H1 (cell line): ENCODE data around the gene PKM. TPM values are rescaled to one million over a fixed set of nuclear protein-coding genes. Genes with fewer than 3 reads are reported as not detected.

Experiments
- CTCF ChIA-PET: fragments of 300-600 bp; sonication (Branson Sonifier 250); formaldehyde crosslinking; loops from one replicate; lab custom pipeline; 2021; ENCODE audit not compliant: partially characterized antibody; lab: Charles Lee
- POLR2A ChIA-PET: fragments of 300-600 bp; sonication (Branson Sonifier 250); formaldehyde crosslinking; loops from one replicate; lab custom pipeline; 2021; ENCODE audit warnings: inconsistent platforms; ENCODE audit not compliant: partially characterized antibody; lab: Charles Lee
- DNase-seq, 2 experiments: peaks; one replicate each; pipeline versions ENCODE4 v3.0.0 to v3.0.0-alpha.2; 2010 to 2022; ENCODE audit warnings: low spot score in 2 of 2, low read depth in 1 of 2, mixed read lengths in 1 of 2
- FAIRE-seq: peaks from 2 replicates; lab custom pipeline; 2011; peaks lifted over from hg19 to GRCh38; lab: Jason Lieb, UNC
- H2AFZ ChIP-seq: 2 replicates; pipeline ENCODE4 v1.8.1; 2012; ENCODE audit warnings: low read length, inconsistent platforms
- H2AK5ac ChIP-seq: 2 replicates; pipeline ENCODE4 v1.6.1; 2013; ENCODE audit warnings: low read depth, low read length
- H2BK120ac ChIP-seq: replicated peaks from 2 replicates; pipeline ENCODE3; 2013; ENCODE audit warnings: low read depth, low read length, inconsistent platforms
- H2BK12ac ChIP-seq: 2 replicates; pipeline ENCODE4 v1.6.1; 2013; ENCODE audit warnings: low read depth, low read length
- H2BK15ac ChIP-seq: 2 replicates; pipeline ENCODE4 v1.6.1; 2013; ENCODE audit warnings: low read length
- H2BK20ac ChIP-seq: 2 replicates; pipeline ENCODE4 v1.6.1; 2013; ENCODE audit warnings: low read length
- H2BK5ac ChIP-seq: 2 replicates; pipeline ENCODE4 v1.6.1; 2013; ENCODE audit warnings: low read depth, low read length
- H3K14ac ChIP-seq: 2 replicates; pipeline ENCODE4 v1.6.1; 2013; ENCODE audit warnings: inconsistent platforms; ENCODE audit not compliant: insufficient read length
- H3K18ac ChIP-seq: 2 replicates; pipeline ENCODE4 v1.6.1; 2013; ENCODE audit warnings: low read length; ENCODE audit errors: extremely low read depth
- H3K23ac ChIP-seq: 2 replicates; pipeline ENCODE4 v1.6.1; 2013; ENCODE audit warnings: inconsistent platforms; ENCODE audit not compliant: insufficient read length
- H3K23me2 ChIP-seq: 2 replicates; pipeline ENCODE4 v1.6.1; 2013; ENCODE audit warnings: low read depth, low read length
- H3K27ac ChIP-seq: 2 replicates; pipeline ENCODE4 v1.6.1; 2011; ENCODE audit warnings: low read depth, low read length, inconsistent platforms
- H3K27me3 ChIP-seq, 4 experiments: replicated peaks in 1 of 4; 1 replicate in 1 of 4; 2 replicates in 3 of 4; pipeline versions ENCODE4 v1.6.1 to v1.8.1; 2011 to 2013; ENCODE audit warnings: low read length in 3 of 4, mild to moderate bottlenecking in 3 of 4, inconsistent platforms in 2 of 4, mixed read lengths in 2 of 4, moderate library complexity in 1 of 4; ENCODE audit not compliant: control insufficient read depth in 3 of 4, insufficient read depth in 3 of 4; ENCODE audit errors: extremely low read depth in 1 of 4
- H3K36me3 ChIP-seq, 4 experiments: 2 replicates each; pipeline versions ENCODE4 v1.6.1 to v1.8.1; 2011 to 2013; ENCODE audit warnings: mild to moderate bottlenecking in 4 of 4, low read length in 3 of 4, moderate library complexity in 2 of 4, control low read depth in 1 of 4, inconsistent platforms in 1 of 4; ENCODE audit not compliant: insufficient read depth in 4 of 4, control insufficient read depth in 2 of 4
- H3K4ac ChIP-seq: replicated peaks from 2 replicates; pipeline ENCODE3; 2013; ENCODE audit warnings: low read length, low read depth, mixed read lengths, inconsistent platforms; ENCODE audit not compliant: insufficient read length
- H3K4me1 ChIP-seq, 4 experiments: replicated peaks in 1 of 4; 1 replicate in 1 of 4; 2 replicates in 3 of 4; pipeline versions ENCODE4 v1.6.1 to v1.8.1; 2011 to 2013; ENCODE audit warnings: low read length in 3 of 4, inconsistent platforms in 2 of 4, mixed read lengths in 1 of 4; ENCODE audit not compliant: insufficient read depth in 4 of 4, control insufficient read depth in 3 of 4
- H3K4me2 ChIP-seq, 2 experiments: 2 replicates each; pipeline versions ENCODE4 v1.6.1 to v1.8.1; 2011 to 2013; ENCODE audit warnings: low read depth in 2 of 2, low read length in 2 of 2, control low read depth in 1 of 2, inconsistent platforms in 1 of 2, mild to moderate bottlenecking in 1 of 2; ENCODE audit not compliant: insufficient read depth in 1 of 2
- H3K4me3 ChIP-seq, 4 experiments: fragments of 200-600, 300-600 bp in 1 of 4; sonication (generic), shearing (Covaris generic), sonication (Bioruptor Twin) in 1 of 4; 2 replicates each; pipeline versions ENCODE4 v1.5.1 to v1.8.1; 2011 to 2016; ENCODE audit warnings: low read length in 4 of 4, low read depth in 3 of 4, control low read depth in 2 of 4, inconsistent platforms in 2 of 4, mild to moderate bottlenecking in 2 of 4, mixed read lengths in 1 of 4, moderate library complexity in 1 of 4; ENCODE audit not compliant: insufficient read depth in 2 of 4; ENCODE audit errors: extremely low read depth in 1 of 4
- H3K56ac ChIP-seq: replicated peaks from 2 replicates; pipeline ENCODE3; 2013; ENCODE audit warnings: low read depth, mild to moderate bottlenecking, mixed read lengths, low read length, inconsistent platforms; ENCODE audit not compliant: insufficient read length
- H3K79me1 ChIP-seq: 2 replicates; pipeline ENCODE4 v1.6.1; 2013; ENCODE audit warnings: low read depth, low read length, control low read depth
- H3K79me2 ChIP-seq, 2 experiments: 2 replicates each; pipeline versions ENCODE4 v1.6.1 to v1.8.1; 2012 to 2013; ENCODE audit warnings: low read length in 2 of 2, mild to moderate bottlenecking in 2 of 2, inconsistent platforms in 1 of 2; ENCODE audit not compliant: insufficient read depth in 2 of 2, control insufficient read depth in 1 of 2
- H3K9ac ChIP-seq, 4 experiments: replicated peaks in 1 of 4; 1 replicate in 1 of 4; 2 replicates in 3 of 4; pipeline versions ENCODE4 v1.6.1 to v1.8.1; 2011 to 2013; ENCODE audit warnings: low read depth in 3 of 4, low read length in 3 of 4, control low read depth in 2 of 4, mild to moderate bottlenecking in 2 of 4, moderate library complexity in 2 of 4, inconsistent platforms in 1 of 4; ENCODE audit errors: extremely low read depth in 1 of 4
- H3K9me3 ChIP-seq, 2 experiments: 2 replicates each; pipeline versions ENCODE4 v1.6.1 to v1.8.1; 2012 to 2013; ENCODE audit warnings: mild to moderate bottlenecking in 2 of 2, moderate library complexity in 2 of 2, control low read depth in 1 of 2, inconsistent platforms in 1 of 2, low read depth in 1 of 2, low read length in 1 of 2, mixed read lengths in 1 of 2; ENCODE audit not compliant: insufficient read depth in 2 of 2
- H4K20me1 ChIP-seq, 2 experiments: replicated peaks in 1 of 2; 2 replicates each; pipeline versions ENCODE3 to v1.8.1; 2011 to 2013; ENCODE audit warnings: inconsistent platforms in 2 of 2, low read length in 2 of 2, mild to moderate bottlenecking in 1 of 2; ENCODE audit not compliant: insufficient read depth in 2 of 2, control insufficient read depth in 1 of 2
- H4K5ac ChIP-seq: 2 replicates; pipeline ENCODE4 v1.6.1; 2013; ENCODE audit warnings: low read length, low read depth, mixed read lengths, inconsistent platforms; ENCODE audit not compliant: insufficient read length
- H4K8ac ChIP-seq: 2 replicates; pipeline ENCODE4 v1.8.0; 2013; ENCODE audit warnings: mild to moderate bottlenecking, moderate library complexity, low read length, inconsistent platforms; ENCODE audit not compliant: insufficient read depth; ENCODE audit errors: extremely low read depth
- H4K91ac ChIP-seq: replicated peaks from 2 replicates; pipeline ENCODE3; 2013; ENCODE audit warnings: low read length, mixed read lengths, inconsistent platforms; ENCODE audit not compliant: insufficient read length
- ASH2L ChIP-seq: fragments of 200-600, 300-600 bp; sonication (generic); IDR thresholded peaks from one replicate; pipeline ENCODE4 v1.7.1; 2017; ENCODE audit warnings: low read length
- CHD1 ChIP-seq: IDR thresholded peaks from 2 replicates; pipeline ENCODE4 v1.6.1; 2012; ENCODE audit warnings: low read depth, low read length, improper control_type of control experiment
- CTBP2 ChIP-seq: IDR thresholded peaks from 2 replicates; pipeline ENCODE4 v1.7.0; 2011; ENCODE audit warnings: borderline replicate concordance, mild to moderate bottlenecking, moderate library complexity, mixed read lengths, low read length; ENCODE audit not compliant: insufficient read depth, insufficient read length
- EZH2 ChIP-seq: fragments of 200-600 bp; sonication (generic); IDR thresholded peaks from 2 replicates; pipeline ENCODE4 v1.7.1; 2012; ENCODE audit warnings: low read depth, mild to moderate bottlenecking, moderate library complexity, low read length, inconsistent platforms; ENCODE audit not compliant: severe bottlenecking
- HDAC6 ChIP-seq: IDR thresholded peaks from one replicate; pipeline ENCODE4 v1.7.1; 2012; ENCODE audit warnings: low read depth, mild to moderate bottlenecking, inconsistent platforms, low read length, moderate library complexity
- JUND ChIP-seq: IDR thresholded peaks from 2 replicates; pipeline ENCODE4 v1.6.1; 2011; ENCODE audit warnings: mild to moderate bottlenecking, improper control_type of control experiment, low read length
- KDM4A ChIP-seq: IDR thresholded peaks from one replicate; pipeline ENCODE4 v1.7.1; 2012; ENCODE audit warnings: low read depth, mild to moderate bottlenecking, moderate library complexity, low read length, inconsistent platforms; ENCODE audit not compliant: severe bottlenecking
- POLR2A ChIP-seq, 2 experiments: IDR thresholded peaks; 1 replicate in 1 of 2; 2 replicates in 1 of 2; pipeline ENCODE4 v1.6.1; 2011; ENCODE audit warnings: low read depth in 2 of 2, low read length in 2 of 2, mild to moderate bottlenecking in 2 of 2; ENCODE audit errors: control extremely low read depth in 1 of 2
- POU5F1 ChIP-seq: IDR thresholded peaks from 2 replicates; pipeline ENCODE4 v1.6.1; 2011; ENCODE audit warnings: low read depth, mild to moderate bottlenecking, low read length, moderate library complexity
- SAP30 ChIP-seq: fragments of 300-600 bp; sonication (generic); IDR thresholded peaks from 2 replicates; pipeline ENCODE4 v1.7.1; 2012; ENCODE audit warnings: low read length, moderate library complexity, mild to moderate bottlenecking, inconsistent platforms; ENCODE audit not compliant: insufficient read depth, insufficient replicate concordance
- SUZ12 ChIP-seq: fragments of 200-600 bp; sonication (generic); IDR thresholded peaks from 2 replicates; pipeline ENCODE4 v1.6.1; 2012; ENCODE audit warnings: mild to moderate bottlenecking, inconsistent platforms, low read length, moderate library complexity, mixed read lengths
- TAF7 ChIP-seq: optimal IDR thresholded peaks from 2 replicates; pipeline ENCODE3; 2011; ENCODE audit warnings: low read depth, mild to moderate bottlenecking, inconsistent platforms, low read length, moderate library complexity, borderline replicate concordance
- WGBS, 2 experiments: shearing (Covaris generic) in 1 of 2; methylation state at CpG; one replicate each; pipeline versions ENCODE4 v1.1.6 to v1.1.7; 2013 to 2015; ENCODE audit warnings: low lambda C conversion rate in 2 of 2, mixed read lengths in 2 of 2, inconsistent platforms in 1 of 2, low coverage in 1 of 2, missing lambda C conversion rate in 1 of 2; ENCODE audit not compliant: insufficient replicate concordance in 2 of 2, insufficient coverage in 1 of 2, insufficient read length in 1 of 2; ENCODE audit errors: extremely low coverage in 1 of 2, missing lambda C conversion rate in 1 of 2; 5-methylcytosine and 5-hydroxymethylcytosine counted together
- polyA plus RNA-seq, 7 experiments: library from polyadenylated mRNA; depleted of rRNA in 3 of 7; stranded (reverse) in 5 of 7; unstranded in 2 of 7; fragments of >200 nt in 5 of 7; fragments of 200-250 nt in 2 of 7; gene quantifications; 1 replicate in 5 of 7; 2 replicates in 1 of 7; 4 replicates in 1 of 7; pipeline versions ENCODE4 v1.2.1 to v1.2.3, GENCODE V29; 2011 to 2013; ENCODE audit warnings: missing spikeins in 2 of 7, mixed read lengths in 2 of 7
- total RNA-seq: library from RNA; stranded (reverse); fragmentation: NEBNext Ultra II Directional; extraction: Animal tissue kit (Norgen Biotek cat#: 25700); gene quantifications from 2 replicates; pipeline ENCODE4 v1.2.1, GENCODE V29; 2021

PKM gene
- total and polyA plus RNA-seq, 2 of the 8 experiments (the other 6 are each of a cell fraction or from before 2014, with no cell fraction given): 780 to 856 TPM

DNA sequence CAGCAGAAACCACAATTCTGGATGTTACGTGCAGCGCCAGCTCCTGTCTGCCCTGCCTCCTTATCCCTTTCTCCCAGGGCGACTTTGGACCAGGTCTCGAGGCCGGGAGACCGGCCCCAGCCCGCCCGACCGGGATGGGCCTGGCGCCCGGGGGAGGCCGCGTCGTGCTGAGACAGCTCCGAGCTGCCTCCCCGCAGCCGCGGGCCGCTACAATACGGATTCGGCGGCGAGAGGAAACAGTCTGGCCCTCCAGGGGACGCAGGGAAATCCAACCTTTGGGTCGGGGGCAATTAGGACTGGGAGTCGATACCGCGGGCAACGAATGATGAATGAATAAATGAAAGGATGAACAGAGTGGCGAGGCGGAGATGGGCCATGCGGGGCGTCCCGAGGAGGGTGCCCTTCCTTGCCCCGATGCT is 33.9 kb downstream of the PKM start:
- no peaks in the 10 kb centered on the region for H3K79me2 ChIP-seq
- H3K4me2 ChIP-seq: peak overlapping the region; percentile 85 to 89
- 3% methylated on average over 35 of the region's 35 CpGs; no CpG with 5 or more reads in 1 of the 2 experiments for WGBS, 2 experiments
- ChIA-PET POLR2A (interaction anchor here (1.0 to 4.4 kb wide), 9 partner anchors 10 to 337 kb away, joined by 3 to 33 read pairs (median 5); partner anchors contain the start of gene PKM), CTCF (interaction anchor here (1.6 to 1.8 kb wide), 3 partner anchors 33 to 39 kb away, joined by 3 to 5 read pairs (median 4); no protein-coding TSS in a partner anchor)
- H2BK5ac ChIP-seq: no peak overlapping the region
- no peak overlapping the region for H2AK5ac ChIP-seq
- peaks cover 23 to 32% (median 29%) of the 10 kb centered on the region in 4 experiments for H3K36me3 ChIP-seq
- FAIRE-seq (no peak), DNase-seq (peak in 1 of 2 experiments; percentile 69)
- H3K9me3 ChIP-seq: no peaks in the 10 kb centered on the region
- H3K79me1 ChIP-seq: no peaks in the 10 kb centered on the region
- H2AFZ ChIP-seq: peak overlapping the region; percentile 0; the same call in 1 of the 2 replicates
- H2BK120ac ChIP-seq: no peak overlapping the region
- H3K27ac ChIP-seq: no peak overlapping the region
- H3K27me3 ChIP-seq: peaks cover 7 to 21% (median 17%) of the 10 kb centered on the region in 4 experiments; a peak in 6 of 7 replicates
- no peak overlapping the region for H3K4ac ChIP-seq
- 0 out of 2 replicates have a peak overlapping the region, but pooled peaks have one; percentile 9 for H3K18ac ChIP-seq
- H2BK12ac ChIP-seq: no peak overlapping the region
- no peak overlapping the region for H3K9ac ChIP-seq
- no peak overlapping the region for H3K56ac ChIP-seq
- H3K23me2 ChIP-seq: peaks cover 9% of the 10 kb centered on the region
- no peak overlapping the region for H4K91ac ChIP-seq
- peak overlapping the region; percentile 22; the same call in 1 of the 2 replicates for H4K8ac ChIP-seq
- H4K20me1 ChIP-seq: peaks cover 16 to 19% of the 10 kb centered on the region in 2 experiments
- TF ChIP-seq POLR2A (IDR thresholded peaks at IDR 0.05; ENCODE audit: control extremely low read depth in 1 of 2, low read depth in 2 of 2, low read length in 2 of 2): no peak
- peak; percentile 63; the same call in 1 of the 2 replicates for TF ChIP-seq SUZ12
- no peak for TF ChIP-seq SAP30
- TF ChIP-seq KDM4A: no peak
- peak; percentile 58 for TF ChIP-seq ASH2L
- TF ChIP-seq CTBP2: no peak
- TF ChIP-seq POU5F1: no peak
- TF ChIP-seq JUND: no peak
- peak; percentile 31 for TF ChIP-seq EZH2
- TF ChIP-seq HDAC6: no peak
- no peak for TF ChIP-seq CHD1
- no peak for TF ChIP-seq TAF7
- no peak overlapping the region for H3K14ac ChIP-seq
- H3K23ac ChIP-seq: no peak overlapping the region
- no peak overlapping the region for H4K5ac ChIP-seq
- H3K4me3 ChIP-seq: peak overlapping the region; percentile 49 to 74 (median 59)
- H2BK15ac ChIP-seq: no peak overlapping the region
- H3K4me1 ChIP-seq: peaks cover 2 to 8% (median 4%) of the 10 kb centered on the region in 4 experiments; a peak in 6 of 7 replicates
- H2BK20ac ChIP-seq: no peak overlapping the region
